Mesenchymal stem cell (in vitro differentiated cells and primary cell): ENCODE measurements around the gene PCSK2.

Experiments used
- DNase-seq: peaks from one replicate; pipeline ENCODE4 v3.0.0-alpha.2; 2013
- H2AFZ ChIP-seq: one replicate; pipeline ENCODE4 v1.6.1; 2013; ENCODE audit warnings: low read depth, mild to moderate bottlenecking, control low read depth, inconsistent platforms, low read length, moderate library complexity
- H2AK5ac ChIP-seq: 2 replicates; pipeline ENCODE4 v1.6.1; 2013; ENCODE audit warnings: low read length, moderate library complexity, mild to moderate bottlenecking, inconsistent platforms; ENCODE audit not compliant: severe bottlenecking
- H2BK120ac ChIP-seq: one replicate; pipeline ENCODE4 v1.6.1; 2013; ENCODE audit warnings: low read depth, mild to moderate bottlenecking, inconsistent platforms, low read length, moderate library complexity
- H2BK12ac ChIP-seq, 2 experiments: one replicate each; pipeline ENCODE4 v1.6.1; 2013; ENCODE audit warnings: inconsistent platforms in 2 of 2, low read length in 2 of 2, mild to moderate bottlenecking in 2 of 2, moderate library complexity in 2 of 2, control low read depth in 1 of 2
- H2BK15ac ChIP-seq: one replicate; pipeline ENCODE4 v1.6.1; 2013; ENCODE audit warnings: mild to moderate bottlenecking, low read depth, inconsistent platforms; ENCODE audit not compliant: poor library complexity, severe bottlenecking
- H2BK5ac ChIP-seq: 2 replicates; pipeline ENCODE4 v1.6.1; 2013; ENCODE audit warnings: low read depth, mild to moderate bottlenecking, low read length, control low read depth, inconsistent platforms; ENCODE audit not compliant: poor library complexity, severe bottlenecking
- H3K14ac ChIP-seq, 2 experiments: one replicate each; pipeline ENCODE4 v1.6.1; 2013; ENCODE audit warnings: inconsistent platforms in 2 of 2, low read length in 2 of 2, control low read depth in 1 of 2, mild to moderate bottlenecking in 1 of 2, moderate library complexity in 1 of 2
- H3K18ac ChIP-seq, 2 experiments: one replicate each; pipeline ENCODE4 v1.6.1; 2013; ENCODE audit warnings: inconsistent platforms in 2 of 2, low read length in 2 of 2, control low read depth in 1 of 2, low read depth in 1 of 2, mild to moderate bottlenecking in 1 of 2
- H3K23ac ChIP-seq, 2 experiments: one replicate each; pipeline ENCODE4 v1.6.1; 2013; ENCODE audit warnings: inconsistent platforms in 2 of 2, low read length in 2 of 2, mild to moderate bottlenecking in 2 of 2, moderate library complexity in 2 of 2, control low read depth in 1 of 2
- H3K27ac ChIP-seq: 2 replicates; pipeline ENCODE4 v1.5.1; 2013; ENCODE audit warnings: mild to moderate bottlenecking, moderate library complexity, low read length, control low read depth, inconsistent platforms; ENCODE audit not compliant: poor library complexity, severe bottlenecking
- H3K27me3 ChIP-seq, 2 experiments: 2 replicates each; pipeline versions ENCODE4 v1.6.1 to v1.7.0; 2013; ENCODE audit warnings: low read length in 2 of 2, mild to moderate bottlenecking in 2 of 2, moderate library complexity in 2 of 2, control low read depth in 1 of 2, inconsistent platforms in 1 of 2; ENCODE audit not compliant: control insufficient read depth in 1 of 2, insufficient read depth in 1 of 2
- H3K36me3 ChIP-seq, 2 experiments: 2 replicates each; pipeline versions ENCODE4 v1.6.1 to v1.7.0; 2013; ENCODE audit warnings: low read length in 2 of 2, control low read depth in 1 of 2, inconsistent platforms in 1 of 2, low read depth in 1 of 2, mild to moderate bottlenecking in 1 of 2; ENCODE audit not compliant: insufficient read depth in 2 of 2, control insufficient read depth in 1 of 2
- H3K4ac ChIP-seq, 2 experiments: one replicate each; pipeline ENCODE4 v1.6.1; 2013; ENCODE audit warnings: inconsistent platforms in 2 of 2, low read length in 2 of 2, mild to moderate bottlenecking in 2 of 2, moderate library complexity in 2 of 2, control low read depth in 1 of 2, low read depth in 1 of 2
- H3K4me1 ChIP-seq: 2 replicates; pipeline ENCODE4 v1.6.1; 2013; ENCODE audit warnings: low read depth, low read length, control low read depth; ENCODE audit not compliant: control insufficient read depth, insufficient read depth
- H3K4me2 ChIP-seq: 2 replicates; pipeline ENCODE4 v1.6.1; 2013; ENCODE audit warnings: low read length, mild to moderate bottlenecking, inconsistent platforms; ENCODE audit not compliant: poor library complexity, severe bottlenecking
- H3K4me3 ChIP-seq, 2 experiments: 2 replicates each; pipeline versions ENCODE4 v1.5.1 to v1.7.0; 2013; ENCODE audit warnings: low read length in 2 of 2, mild to moderate bottlenecking in 2 of 2, control low read depth in 1 of 2, low read depth in 1 of 2; ENCODE audit not compliant: insufficient read depth in 1 of 2
- H3K79me1 ChIP-seq: replicated peaks from 2 replicates; pipeline ENCODE4 v1.6.1; 2013; ENCODE audit warnings: mild to moderate bottlenecking, control low read depth, low read length, inconsistent platforms; ENCODE audit not compliant: poor library complexity, severe bottlenecking
- H3K9ac ChIP-seq: 2 replicates; pipeline ENCODE4 v1.7.0; 2013; ENCODE audit warnings: mild to moderate bottlenecking, low read length, moderate library complexity
- H3K9me3 ChIP-seq: 2 replicates; pipeline ENCODE4 v1.7.0; 2013; ENCODE audit warnings: mild to moderate bottlenecking, low read length; ENCODE audit not compliant: control insufficient read depth
- H4K8ac ChIP-seq: one replicate; pipeline ENCODE4 v1.6.1; 2013; ENCODE audit warnings: inconsistent platforms, mild to moderate bottlenecking, low read length, moderate library complexity
- H4K91ac ChIP-seq: one replicate; pipeline ENCODE4 v1.6.1; 2013; ENCODE audit warnings: mild to moderate bottlenecking, low read length, inconsistent platforms
- WGBS: methylation state at CpG from one replicate; pipeline ENCODE4 v1.1.7; 2013; ENCODE audit warnings: mixed read lengths; 5-methylcytosine and 5-hydroxymethylcytosine counted together

Gene PCSK2

DNA sequence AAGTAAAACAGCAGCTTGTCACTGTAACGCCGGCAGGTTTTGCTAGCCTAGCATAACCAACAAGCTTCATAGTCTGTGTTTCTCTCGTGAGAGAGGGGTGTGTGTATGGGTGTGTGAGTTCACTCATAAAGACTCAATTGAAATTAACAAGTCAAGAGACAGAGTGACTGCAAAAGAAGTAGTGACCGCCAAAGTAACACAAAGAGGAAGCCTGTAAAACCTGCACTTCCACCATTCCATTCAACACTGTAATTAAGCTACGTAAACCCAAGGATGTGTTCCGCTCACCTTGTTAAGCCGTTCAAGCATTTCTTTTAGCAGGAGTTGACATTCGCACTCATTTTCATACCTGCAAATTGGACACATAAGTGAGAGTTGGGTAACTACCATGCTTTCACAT lies 297.7 kb downstream of the PCSK2 start:
- Histone ChIP-seq H2BK12ac (no peak overlapping the region), H3K79me1 (no peaks in the 10 kb centered on the region), H3K4ac (no peak overlapping the region), H4K8ac (no peak overlapping the region), H3K23ac (no peak overlapping the region), H3K4me1 (no peaks in the 10 kb centered on the region), H2AK5ac (no peak overlapping the region), H4K91ac (no peak overlapping the region), H3K4me2 (no peak overlapping the region), H3K14ac (no peak overlapping the region), H3K27ac (no peak overlapping the region), H3K4me3 (no peak overlapping the region), H3K18ac (no peak overlapping the region), H3K36me3 (no peaks in the 10 kb centered on the region), H3K9me3 (no peaks in the 10 kb centered on the region), H2BK5ac (no peak overlapping the region), H3K9ac (no peak overlapping the region), H3K27me3 (peaks cover 0 to 12% of the 10 kb centered on the region in 2 experiments), H2BK120ac (no peak overlapping the region), H2BK15ac (no peak overlapping the region), H2AFZ (no peak overlapping the region)
- 69% methylated on average over 7 of the region's 8 CpGs for WGBS
- DNase-seq: no peak

DNA sequence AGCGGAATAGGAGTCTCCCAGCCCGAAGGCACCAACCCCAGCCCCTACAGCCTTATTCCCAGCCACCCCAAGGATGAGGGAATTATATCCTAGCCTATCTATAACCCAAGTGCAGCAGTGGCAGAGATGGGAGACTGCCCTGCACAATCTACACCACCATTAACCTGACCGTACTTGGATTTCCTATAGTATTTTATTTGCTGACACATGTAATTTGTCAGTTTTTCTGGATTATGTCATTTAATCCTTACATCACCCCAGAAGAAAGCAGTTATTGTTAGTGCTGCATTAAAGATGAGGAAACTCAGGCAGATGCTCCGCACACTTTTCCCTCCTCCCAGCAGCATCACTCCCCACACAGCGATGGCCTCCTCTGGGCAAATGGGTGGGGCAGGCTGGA lies 298.3 kb downstream of the PCSK2 start:
- no peak overlapping the region for H2AFZ ChIP-seq
- H3K9me3 ChIP-seq: no peaks in the 10 kb centered on the region
- H2BK5ac ChIP-seq: no peak overlapping the region
- no peak overlapping the region for H4K91ac ChIP-seq
- no peak overlapping the region for H3K4me3 ChIP-seq
- no peak overlapping the region for H3K4ac ChIP-seq
- DNase-seq: no peak
- H3K36me3 ChIP-seq: no peaks in the 10 kb centered on the region
- H3K27me3 ChIP-seq: peaks cover 0 to 12% of the 10 kb centered on the region in 2 experiments
- no peaks in the 10 kb centered on the region for H3K79me1 ChIP-seq
- no peak overlapping the region for H3K14ac ChIP-seq
- H2BK120ac ChIP-seq: no peak overlapping the region
- 98% methylated on average over 4 of the region's 5 CpGs for WGBS
- H2AK5ac ChIP-seq: no peak overlapping the region
- no peak overlapping the region for H3K18ac ChIP-seq
- no peak overlapping the region for H3K9ac ChIP-seq
- H3K27ac ChIP-seq: no peak overlapping the region
- no peak overlapping the region for H2BK15ac ChIP-seq
- no peak overlapping the region for H3K23ac ChIP-seq
- no peak overlapping the region for H3K4me2 ChIP-seq
- H2BK12ac ChIP-seq: no peak overlapping the region
- H4K8ac ChIP-seq: no peak overlapping the region
- H3K4me1 ChIP-seq: no peaks in the 10 kb centered on the region

GRCh38 chr20:17525650-17526049 lies 298.8 kb downstream of the PCSK2 start:
- Histone ChIP-seq H3K14ac (no peak overlapping the region), H2AFZ (no peak overlapping the region), H2BK5ac (no peak overlapping the region), H4K91ac (no peak overlapping the region), H3K27me3 (peaks cover 0 to 12% of the 10 kb centered on the region in 2 experiments), H3K4me3 (no peak overlapping the region), H3K79me1 (no peaks in the 10 kb centered on the region), H3K23ac (no peak overlapping the region), H3K9me3 (no peaks in the 10 kb centered on the region), H3K18ac (no peak overlapping the region), H2AK5ac (no peak overlapping the region), H3K4me2 (no peak overlapping the region), H3K4me1 (peaks cover under 1% of the 10 kb centered on the region), H3K27ac (no peak overlapping the region), H2BK15ac (no peak overlapping the region), H2BK120ac (no peak overlapping the region), H3K9ac (no peak overlapping the region), H4K8ac (no peak overlapping the region), H3K36me3 (no peaks in the 10 kb centered on the region), H2BK12ac (no peak overlapping the region), H3K4ac (no peak overlapping the region)
- DNase-seq: no peak

GRCh38 chr20:17529586-17529985 lies 302.7 kb downstream of the PCSK2 start:
- no peak overlapping the region for H3K4me2 ChIP-seq
- no peak for DNase-seq
- H3K4me1 ChIP-seq: peaks cover 7% of the 10 kb centered on the region
- H2BK5ac ChIP-seq: no peak overlapping the region
- no peak overlapping the region for H3K18ac ChIP-seq
- H3K4ac ChIP-seq: no peak overlapping the region
- H3K9me3 ChIP-seq: no peaks in the 10 kb centered on the region
- H2AFZ ChIP-seq: no peak overlapping the region
- H4K8ac ChIP-seq: no peak overlapping the region
- H2BK15ac ChIP-seq: no peak overlapping the region
- no peak overlapping the region for H3K14ac ChIP-seq
- H2BK12ac ChIP-seq: no peak overlapping the region
- H3K36me3 ChIP-seq: no peaks in the 10 kb centered on the region
- no peaks in the 10 kb centered on the region for H3K79me1 ChIP-seq
- no peak overlapping the region for H3K4me3 ChIP-seq
- no peak overlapping the region for H3K9ac ChIP-seq
- no peak overlapping the region for H3K27ac ChIP-seq
- H2BK120ac ChIP-seq: no peak overlapping the region
- no peak overlapping the region for H4K91ac ChIP-seq
- H2AK5ac ChIP-seq: no peak overlapping the region
- peaks cover 0 to 10% of the 10 kb centered on the region in 2 experiments for H3K27me3 ChIP-seq
- no peak overlapping the region for H3K23ac ChIP-seq
